Loucy (cell line): ENCODE measurements around the gene APEX1.

Source experiments
- EZH2phosphoT487 ChIP-seq: fragments of 200-600 bp; IDR thresholded peaks from 2 replicates; pipeline ENCODE4 v1.6.1; 2018; ENCODE audit warnings: antibody characterized with exemption, mild to moderate bottlenecking, moderate library complexity, borderline replicate concordance
- TF ChIP-seq, protein P1 (sequence below): fragments of 200-600 bp; sonication (generic); conservative IDR thresholded peaks from 2 replicates; pipeline ENCODE4 v1.5.1; 2014; ENCODE audit warnings: mild to moderate bottlenecking, antibody characterized with exemption, low read length

- TF ChIP-seq, protein P1, sequence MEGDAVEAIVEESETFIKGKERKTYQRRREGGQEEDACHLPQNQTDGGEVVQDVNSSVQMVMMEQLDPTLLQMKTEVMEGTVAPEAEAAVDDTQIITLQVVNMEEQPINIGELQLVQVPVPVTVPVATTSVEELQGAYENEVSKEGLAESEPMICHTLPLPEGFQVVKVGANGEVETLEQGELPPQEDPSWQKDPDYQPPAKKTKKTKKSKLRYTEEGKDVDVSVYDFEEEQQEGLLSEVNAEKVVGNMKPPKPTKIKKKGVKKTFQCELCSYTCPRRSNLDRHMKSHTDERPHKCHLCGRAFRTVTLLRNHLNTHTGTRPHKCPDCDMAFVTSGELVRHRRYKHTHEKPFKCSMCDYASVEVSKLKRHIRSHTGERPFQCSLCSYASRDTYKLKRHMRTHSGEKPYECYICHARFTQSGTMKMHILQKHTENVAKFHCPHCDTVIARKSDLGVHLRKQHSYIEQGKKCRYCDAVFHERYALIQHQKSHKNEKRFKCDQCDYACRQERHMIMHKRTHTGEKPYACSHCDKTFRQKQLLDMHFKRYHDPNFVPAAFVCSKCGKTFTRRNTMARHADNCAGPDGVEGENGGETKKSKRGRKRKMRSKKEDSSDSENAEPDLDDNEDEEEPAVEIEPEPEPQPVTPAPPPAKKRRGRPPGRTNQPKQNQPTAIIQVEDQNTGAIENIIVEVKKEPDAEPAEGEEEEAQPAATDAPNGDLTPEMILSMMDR = no peak
- TF ChIP-seq EZH2phosphoT487 = no peak
Observed at GRCh38 chr14:20446889-20447288, 8.1 kb upstream of the APEX1 start.
